A549 (cell line): Measurements from ENCODE around the gene MINDY1. TPM values are rescaled to one million over a fixed set of nuclear protein-coding genes. Genes with fewer than 3 reads are reported as not detected.

Experiments used
- ATAC-seq, 2 experiments: fragments of 200-7000 bp in 1 of 2; fragments of >200 bp in 1 of 2; cut with Nextera tagmentation in 1 of 2; cut with Tn5 transposase in 1 of 2; 3 replicates each; pipeline versions ENCODE4 v1.8.0 to v1.9.1; 2018 to 2020; ENCODE audit warnings: mild to moderate bottlenecking in 1 of 2, moderate library complexity in 1 of 2
- CTCF ChIA-PET: fragments of 300-600 bp; sonication (Branson Sonifier 250); formaldehyde crosslinking; extraction: SDS; loops from one replicate; lab custom pipeline; 2021; ENCODE audit warnings: antibody characterized with exemption, inconsistent platforms; lab: Yijun Ruan, JAX
- POLR2A ChIA-PET: fragments of 350-600 bp; formaldehyde crosslinking; extraction: SDS; loops from one replicate; lab custom pipeline; 2021; ENCODE audit warnings: antibody characterized with exemption, inconsistent platforms; lab: Yijun Ruan, JAX
- DNase-seq, 2 experiments: peaks; one replicate each; pipeline versions ENCODE4 v3.0.0 to v3.0.0-alpha.2; 2011 to 2016; ENCODE audit warnings: low read depth in 1 of 2, low spot score in 1 of 2
- FAIRE-seq: peaks from 2 replicates; lab custom pipeline; 2011; peaks lifted over from hg19 to GRCh38; lab: Jason Lieb, UNC
- H3K27ac ChIP-seq, 2 experiments: fragments of >200 bp; sonication (Bioruptor Twin); formaldehyde crosslinking; 3 replicates each; pipeline ENCODE4 v1.5.1; 2016 to 2017
- H3K4me1 ChIP-seq: fragments of >200 bp; sonication (Bioruptor Twin); formaldehyde crosslinking; 3 replicates; pipeline ENCODE4 v1.6.1; 2016
- H3K4me2 ChIP-seq: fragments of >200 bp; sonication (Bioruptor Twin); formaldehyde crosslinking; 3 replicates; pipeline ENCODE4 v1.6.1; 2016
- H3K4me3 ChIP-seq: fragments of >200 bp; sonication (Bioruptor Twin); formaldehyde crosslinking; 3 replicates; pipeline ENCODE4 v1.5.1; 2016
- H3K9me3 ChIP-seq: fragments of >200 bp; sonication (Bioruptor Twin); formaldehyde crosslinking; 3 replicates; pipeline ENCODE4 v1.6.1; 2016
- CEBPB ChIP-seq, 2 experiments: fragments of >200 bp in 1 of 2; sonication (Bioruptor Twin) in 1 of 2; formaldehyde crosslinking in 1 of 2; IDR thresholded peaks; 2 replicates each; pipeline ENCODE4 v1.6.1; 2012 to 2016
- EP300 ChIP-seq, 2 experiments: fragments of >200 bp; sonication (Bioruptor Twin); formaldehyde crosslinking; IDR thresholded peaks; 2 replicates in 1 of 2; 3 replicates in 1 of 2; pipeline ENCODE4 v1.6.1; 2016 to 2017
- HOXA7 ChIP-seq: fragments of 250-450 bp; sonication (Bioruptor Pico); IDR thresholded peaks from 2 replicates; pipeline ENCODE4 v1.5.0; 2020; ENCODE audit warnings: mild to moderate bottlenecking, moderate library complexity
- JUN ChIP-seq, 2 experiments: fragments of >200 bp; sonication (Bioruptor Twin); formaldehyde crosslinking; IDR thresholded peaks; 2 replicates in 1 of 2; 3 replicates in 1 of 2; pipeline ENCODE4 v1.6.1; 2016 to 2017
- KDM5A ChIP-seq: fragments of 200-600 bp; sonication (generic); IDR thresholded peaks from 2 replicates; pipeline ENCODE4 v1.6.1; 2016; ENCODE audit warnings: antibody characterized with exemption, mild to moderate bottlenecking
- RAD21 ChIP-seq, 2 experiments: fragments of >200 bp in 1 of 2; sonication (Bioruptor Twin) in 1 of 2; formaldehyde crosslinking in 1 of 2; IDR thresholded peaks in 1 of 2; conservative IDR thresholded peaks in 1 of 2; 2 replicates in 1 of 2; 3 replicates in 1 of 2; pipeline ENCODE4 v1.6.1; 2012 to 2018; ENCODE audit warnings: inconsistent platforms in 1 of 2
- RFX5 ChIP-seq: fragments of 450-650 bp; IDR thresholded peaks from 2 replicates; pipeline ENCODE4 v1.7.1; 2014; ENCODE audit warnings: antibody characterized with exemption, mild to moderate bottlenecking, moderate library complexity
- SMC3 ChIP-seq: fragments of >200 bp; sonication (Bioruptor Twin); formaldehyde crosslinking; IDR thresholded peaks from 3 replicates; pipeline ENCODE4 v1.6.1; 2018; ENCODE audit warnings: inconsistent platforms
- ZFP36 ChIP-seq: fragments of 450-650 bp; IDR thresholded peaks from 2 replicates; pipeline ENCODE4 v1.6.1; 2014; ENCODE audit warnings: borderline replicate concordance; ENCODE audit not compliant: partially characterized antibody
- WGBS: methylation state at CpG from one replicate; pipeline ENCODE4 v1.1.6; 2017; ENCODE audit errors: missing lambda C conversion rate; 5-methylcytosine and 5-hydroxymethylcytosine counted together
- polyA plus RNA-seq, 4 experiments: library from polyadenylated mRNA; depleted of rRNA in 3 of 4; stranded (reverse); fragments of >200 nt; fragmentation: RNase III in 1 of 4; extraction: RNeasy Plus Mini Kit Qiagen cat#74134 plus additional on column Dnase treatment in 1 of 4; gene quantifications; 2 replicates in 3 of 4; 3 replicates in 1 of 4; pipeline ENCODE4 v1.2.3, GENCODE V29; 2011 to 2017
- TF ChIP-seq, protein P1 (sequence below): fragments of 450-650 bp; IDR thresholded peaks from 2 replicates; pipeline ENCODE4 v1.6.1; 2014; ENCODE audit warnings: antibody characterized with exemption
- TF ChIP-seq, protein P2 (sequence below): fragments of 250-450 bp; sonication (Bioruptor Pico); IDR thresholded peaks from 2 replicates; pipeline ENCODE4 v1.5.0; 2021; ENCODE audit warnings: mild to moderate bottlenecking, moderate library complexity, borderline replicate concordance

The MINDY1 gene
- polyA plus RNA-seq, 2 of the 4 experiments (the other 2 are of a cell fraction): 4.8 to 5.2 TPM

GRCh38 chr1:151051356-151052009 lies 44.8 kb upstream of the MINDY1 start:
- 84% methylated on average over 2 of the region's 2 CpGs for WGBS
- H3K4me1 ChIP-seq: peaks cover 27% of the 10 kb centered on the region
- no peak for FAIRE-seq
- H3K4me2 ChIP-seq: no peak overlapping the region
- no peak overlapping the region for H3K27ac ChIP-seq
- DNase-seq: no peak
- H3K9me3 ChIP-seq: no peaks in the 10 kb centered on the region
- POLR2A ChIA-PET: interaction anchor here (0.6 to 1.2 kb wide), 3 partner anchors 8 to 20 kb away, joined by 4 to 7 read pairs (median 4); partner anchors contain the start of genes CDC42SE1 and MLLT11
- ATAC-seq: no peak
- CTCF ChIA-PET: interaction anchor here (0.6 to 7.8 kb wide), 5 partner anchors 11 to 120 kb away, joined by 3 to 62 read pairs (median 3); partner anchors contain the start of gene GABPB2
- TF ChIP-seq, protein P1, sequence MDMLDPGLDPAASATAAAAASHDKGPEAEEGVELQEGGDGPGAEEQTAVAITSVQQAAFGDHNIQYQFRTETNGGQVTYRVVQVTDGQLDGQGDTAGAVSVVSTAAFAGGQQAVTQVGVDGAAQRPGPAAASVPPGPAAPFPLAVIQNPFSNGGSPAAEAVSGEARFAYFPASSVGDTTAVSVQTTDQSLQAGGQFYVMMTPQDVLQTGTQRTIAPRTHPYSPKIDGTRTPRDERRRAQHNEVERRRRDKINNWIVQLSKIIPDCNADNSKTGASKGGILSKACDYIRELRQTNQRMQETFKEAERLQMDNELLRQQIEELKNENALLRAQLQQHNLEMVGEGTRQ: no peak
- TF ChIP-seq, protein P2, sequence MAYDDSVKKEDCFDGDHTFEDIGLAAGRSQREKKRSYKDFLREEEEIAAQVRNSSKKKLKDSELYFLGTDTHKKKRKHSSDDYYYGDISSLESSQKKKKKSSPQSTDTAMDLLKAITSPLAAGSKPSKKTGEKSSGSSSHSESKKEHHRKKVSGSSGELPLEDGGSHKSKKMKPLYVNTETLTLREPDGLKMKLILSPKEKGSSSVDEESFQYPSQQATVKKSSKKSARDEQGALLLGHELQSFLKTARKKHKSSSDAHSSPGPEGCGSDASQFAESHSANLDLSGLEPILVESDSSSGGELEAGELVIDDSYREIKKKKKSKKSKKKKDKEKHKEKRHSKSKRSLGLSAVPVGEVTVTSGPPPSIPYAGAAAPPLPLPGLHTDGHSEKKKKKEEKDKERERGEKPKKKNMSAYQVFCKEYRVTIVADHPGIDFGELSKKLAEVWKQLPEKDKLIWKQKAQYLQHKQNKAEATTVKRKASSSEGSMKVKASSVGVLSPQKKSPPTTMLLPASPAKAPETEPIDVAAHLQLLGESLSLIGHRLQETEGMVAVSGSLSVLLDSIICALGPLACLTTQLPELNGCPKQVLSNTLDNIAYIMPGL (CRISPR knock-in tag): no peak
- H3K4me3 ChIP-seq: no peak overlapping the region

DNA sequence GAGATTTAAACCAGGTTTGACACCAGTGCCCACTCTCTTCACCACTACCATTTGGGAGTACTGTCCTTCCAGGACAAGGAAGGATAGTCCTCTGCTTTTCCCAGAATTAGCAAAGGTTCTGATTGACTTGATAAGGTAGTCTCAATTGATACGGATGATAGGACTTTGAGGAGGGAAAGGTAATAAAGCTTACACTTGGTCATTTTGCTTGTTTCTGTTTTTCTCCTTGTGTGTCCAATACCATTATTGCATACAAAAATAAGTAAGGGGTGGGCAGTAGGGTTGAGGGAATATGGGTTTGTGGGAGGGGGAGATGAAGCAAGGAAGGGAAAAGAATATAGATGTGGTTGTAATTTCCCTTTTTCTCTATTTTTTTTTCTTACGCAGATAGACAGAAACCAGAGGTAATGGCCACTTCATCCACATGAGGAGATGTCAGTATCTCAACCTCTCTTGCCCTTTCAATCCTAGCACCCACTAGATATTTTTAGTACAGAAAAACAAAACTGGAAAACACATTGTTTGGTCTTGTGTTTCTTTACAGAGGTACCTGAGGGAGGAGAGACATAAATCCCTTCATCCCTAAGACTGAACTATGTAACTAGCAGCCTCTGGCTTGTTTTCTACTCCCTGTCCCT lies 43.5 kb upstream of the MINDY1 start:
- ATAC-seq (no peak), DNase-seq (no peak), FAIRE-seq (no peak)
- 96% methylated on average over 2 of the region's 2 CpGs for WGBS
- Histone ChIP-seq H3K9me3 (no peaks in the 10 kb centered on the region), H3K27ac (no peak overlapping the region), H3K4me2 (peak overlapping the region; percentile 95), H3K4me1 (peaks cover 16% of the 10 kb centered on the region), H3K4me3 (no peak overlapping the region)
- CTCF ChIA-PET: interaction anchor here (0.8 to 7.8 kb wide), 7 partner anchors 8 to 55 kb away, joined by 4 to 62 read pairs (median 7); partner anchors contain the start of genes CDC42SE1, GABPB2, MINDY1 and MLLT11
- TF ChIP-seq KDM5A (no peak), SMC3 (no peak), CEBPB (IDR thresholded peaks at IDR 0.05) (no peak), JUN (IDR thresholded peaks at IDR 0.05) (0 out of 5 replicates have a peak, but pooled peaks of 1 of the 2 experiments have one; percentile 6), RAD21 (conservative IDR thresholded peaks at IDR 0.05 in 1 of 2, IDR thresholded peaks at IDR 0.05 in 1 of 2) (no peak), ZFP36 (no peak), EP300 (IDR thresholded peaks at IDR 0.05) (no peak)
- POLR2A ChIA-PET: interaction anchor here (1.0 to 1.5 kb wide), 3 partner anchors 9 to 12 kb away, joined by 4 to 6 read pairs (median 5); partner anchors contain the start of genes CDC42SE1 and MLLT11

DNA sequence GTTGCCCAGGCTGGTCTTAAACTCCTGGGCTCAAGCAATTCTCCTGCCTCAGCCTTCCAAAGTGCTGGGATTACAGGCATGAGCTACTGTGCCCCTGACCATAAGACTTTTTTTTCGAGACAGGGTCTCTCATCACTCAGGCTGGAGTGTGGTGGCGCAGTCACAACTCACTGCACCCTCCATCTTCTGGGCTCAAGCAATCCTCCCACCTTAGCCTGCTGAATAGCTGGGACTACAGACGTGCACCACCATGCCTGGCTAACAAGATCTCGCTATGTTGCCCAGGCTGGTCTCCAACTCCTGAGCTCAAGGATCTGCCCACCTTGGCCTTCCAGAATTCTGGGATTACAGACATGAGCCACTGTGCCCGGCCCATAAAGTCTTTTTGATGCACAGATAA lies 42.8 kb upstream of the MINDY1 start:
- H3K4me3 ChIP-seq: no peak overlapping the region
- TF ChIP-seq JUN (IDR thresholded peaks at IDR 0.05) (peak in 1 of 2 experiments; percentile 18; a peak in 1 of 5 replicates), HOXA7 (CRISPR knock-in tag) (no peak), SMC3 (no peak)
- H3K27ac ChIP-seq: no peak overlapping the region
- ChIA-PET POLR2A (interaction anchor here (1.0 to 1.5 kb wide), 3 partner anchors 9 to 13 kb away, joined by 4 to 6 read pairs (median 5); partner anchors contain the start of genes CDC42SE1 and MLLT11), CTCF (interaction anchor here (0.8 to 7.8 kb wide), 7 partner anchors 9 to 54 kb away, joined by 4 to 62 read pairs (median 7); partner anchors contain the start of genes CDC42SE1, GABPB2, MINDY1 and MLLT11)
- H3K9me3 ChIP-seq: no peaks in the 10 kb centered on the region
- DNase-seq (no peak), ATAC-seq (no peak), FAIRE-seq (no peak)
- peaks cover 16% of the 10 kb centered on the region for H3K4me1 ChIP-seq
- H3K4me2 ChIP-seq: peak overlapping the region; percentile 95
- WGBS: 94% methylated on average over 5 of the region's 5 CpGs

GRCh38 chr1:151048645-151049032 lies 41.9 kb upstream of the MINDY1 start:
- H3K9me3 ChIP-seq: no peaks in the 10 kb centered on the region
- H3K4me2 ChIP-seq: peak overlapping the region; percentile 95
- no peak for FAIRE-seq
- 0 out of 3 replicates have a peak, but pooled peaks have one; percentile 20 for TF ChIP-seq SMC3
- TF ChIP-seq RFX5: no peak
- 0 out of 4 replicates have a peak, but pooled peaks of 1 of the 2 experiments have one; percentile 7 for TF ChIP-seq CEBPB (IDR thresholded peaks at IDR 0.05)
- TF ChIP-seq, all 56 proteins: peak for 2
- H3K4me3 ChIP-seq: peak overlapping the region; percentile 80
- no peak for DNase-seq
- H3K4me1 ChIP-seq: peaks cover 16% of the 10 kb centered on the region
- ATAC-seq: no peak; a peak in 1 of 6 replicates
- ChIA-PET POLR2A (interaction anchor here (0.7 to 2.0 kb wide), 6 partner anchors 11 to 196 kb away, joined by 3 to 34 read pairs (median 3); partner anchors contain the start of genes ANXA9, CDC42SE1 and MLLT11), CTCF (interaction anchor here (0.9 to 7.8 kb wide), 14 partner anchors 8 to 91 kb away, joined by 3 to 62 read pairs (median 4); partner anchors contain the start of genes BNIPL, CDC42SE1 and MINDY1)
- H3K27ac ChIP-seq: peak overlapping the region; percentile 94 to 96
- WGBS: 21% methylated on average over 2 of the region's 3 CpGs
